Fibroblast of the aortic adventitia (primary cell): Measurements from ENCODE around the gene GZMM. TPM values are rescaled to one million over a fixed set of nuclear protein-coding genes. Genes with fewer than 3 reads are reported as not detected.

ENCODE experiments used
- DNase-seq: peaks from one replicate; pipeline ENCODE4 v3.0.0-alpha.2; 2010; ENCODE audit warnings: low read depth
- H3K4me3 ChIP-seq: 2 replicates; pipeline ENCODE4 v1.5.1; 2011; ENCODE audit warnings: low read depth, mild to moderate bottlenecking, control low read depth, low read length, moderate library complexity
- total RNA-seq: library from RNA; depleted of rRNA; stranded (reverse); fragments of >200 nt; gene quantifications from 2 replicates; pipeline ENCODE4 v1.2.3, GENCODE V29; 2012; ENCODE audit warnings: low replicate concordance
- TF ChIP-seq, protein P1 (sequence below): IDR thresholded peaks from 2 replicates; pipeline ENCODE4 v1.5.1; 2011; ENCODE audit warnings: mild to moderate bottlenecking, low read length, control low read depth, inconsistent platforms; ENCODE audit not compliant: insufficient read depth

The GZMM gene
- total RNA-seq, 1 donor: not detected

- no peak overlapping the region for H3K4me3 ChIP-seq
- TF ChIP-seq, protein P1, sequence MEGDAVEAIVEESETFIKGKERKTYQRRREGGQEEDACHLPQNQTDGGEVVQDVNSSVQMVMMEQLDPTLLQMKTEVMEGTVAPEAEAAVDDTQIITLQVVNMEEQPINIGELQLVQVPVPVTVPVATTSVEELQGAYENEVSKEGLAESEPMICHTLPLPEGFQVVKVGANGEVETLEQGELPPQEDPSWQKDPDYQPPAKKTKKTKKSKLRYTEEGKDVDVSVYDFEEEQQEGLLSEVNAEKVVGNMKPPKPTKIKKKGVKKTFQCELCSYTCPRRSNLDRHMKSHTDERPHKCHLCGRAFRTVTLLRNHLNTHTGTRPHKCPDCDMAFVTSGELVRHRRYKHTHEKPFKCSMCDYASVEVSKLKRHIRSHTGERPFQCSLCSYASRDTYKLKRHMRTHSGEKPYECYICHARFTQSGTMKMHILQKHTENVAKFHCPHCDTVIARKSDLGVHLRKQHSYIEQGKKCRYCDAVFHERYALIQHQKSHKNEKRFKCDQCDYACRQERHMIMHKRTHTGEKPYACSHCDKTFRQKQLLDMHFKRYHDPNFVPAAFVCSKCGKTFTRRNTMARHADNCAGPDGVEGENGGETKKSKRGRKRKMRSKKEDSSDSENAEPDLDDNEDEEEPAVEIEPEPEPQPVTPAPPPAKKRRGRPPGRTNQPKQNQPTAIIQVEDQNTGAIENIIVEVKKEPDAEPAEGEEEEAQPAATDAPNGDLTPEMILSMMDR: no peak
- DNase-seq: no peak
These were observed 7.6 kb upstream of the GZMM start for GRCh38 chr19:536031-536880.

GRCh38 chr19:536881-537404 is 6.9 kb upstream of the GZMM start:
- DNase-seq: no peak
- TF ChIP-seq, protein P1: no peak

DNA sequence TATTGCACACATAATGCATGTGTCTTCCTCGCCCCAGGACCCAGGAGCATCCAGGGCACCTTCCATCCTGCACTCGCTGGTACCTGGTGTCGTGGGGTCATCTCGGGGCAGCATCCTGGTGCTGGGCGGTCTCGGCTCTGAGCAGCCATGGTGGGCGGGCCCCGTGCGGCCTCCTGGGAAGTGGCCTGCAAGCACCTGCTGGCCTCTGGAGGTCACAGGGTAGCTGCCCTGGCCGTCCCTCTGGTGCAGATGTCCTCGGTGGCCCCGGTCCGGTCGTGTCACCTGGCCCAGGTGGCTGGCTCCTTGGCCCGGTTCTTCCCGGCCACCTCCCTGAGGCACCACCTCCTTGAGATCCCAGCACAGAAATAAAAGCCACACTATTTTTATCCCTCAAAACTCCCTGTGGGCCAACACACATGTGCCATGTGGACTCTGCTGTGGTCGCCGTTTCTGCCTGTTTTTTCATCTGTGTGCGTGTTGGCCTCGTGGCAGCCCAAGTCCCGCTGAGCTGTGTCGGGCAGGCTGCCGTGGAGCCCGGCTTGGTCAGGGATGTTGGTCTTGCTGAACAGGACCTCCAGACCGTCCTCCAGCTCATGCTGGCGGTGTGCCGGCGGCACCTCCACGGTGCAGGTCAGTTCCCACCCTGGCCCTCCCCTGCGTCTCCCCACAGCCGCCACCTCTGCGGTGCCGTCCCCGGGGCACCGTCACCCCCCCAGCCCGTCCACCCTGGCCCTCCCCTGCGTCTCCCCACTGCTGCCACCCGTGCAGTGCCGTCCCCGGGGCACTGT is 5.0 kb upstream of the GZMM start:
- TF ChIP-seq, protein P1: no peak
- no peak for DNase-seq
- no peak overlapping the region for H3K4me3 ChIP-seq

More at GRCh38 chr19:536881-537404, 6.9 kb upstream of the GZMM start:
- no peak overlapping the region for H3K4me3 ChIP-seq

- H3K4me3 ChIP-seq: no peak overlapping the region
- TF ChIP-seq, protein P1: no peak
- DNase-seq: no peak
These were observed 4.3 kb upstream of the GZMM start for GRCh38 chr19:539429-540030.

- TF ChIP-seq, protein P1: no peak
- H3K4me3 ChIP-seq: no peak overlapping the region
- no peak for DNase-seq
These were observed 2.8 kb upstream of the GZMM start for GRCh38 chr19:540867-541637.

- no peak overlapping the region for H3K4me3 ChIP-seq
- TF ChIP-seq, protein P1: no peak
- no peak for DNase-seq
These were observed 2.2 kb upstream of the GZMM start for GRCh38 chr19:541699-542098.
